Upper lobe of left lung (tissue), 6 donors: Measurements from ENCODE around the gene NUP153. TPM values are rescaled to one million over a fixed set of nuclear protein-coding genes. Genes with fewer than 3 reads are reported as not detected.
A peak's percentile ranks its signal among the peaks of the same experiment; 100 is the strongest.

ENCODE experiments used
- ATAC-seq, 2 donors: fragments of 200-7000 bp; cut with Tn5 transposase; one replicate each; pipeline ENCODE4 v1.9.1; 2022; ENCODE audit warnings: mild to moderate bottlenecking in 2 of 2, moderate library complexity in 2 of 2; ENCODE audit not compliant: low FRiP score in 2 of 2
- DNase-seq, 2 donors: peaks; one replicate each; pipeline ENCODE4 v3.0.0-alpha.2; 2019 to 2020
- H3K27ac ChIP-seq, 4 donors: fragments of 200-600 bp; sonication (generic); one replicate each; pipeline ENCODE4 v1.5.1; 2016 to 2019
- H3K27me3 ChIP-seq, 4 donors: fragments of 200-600 bp; sonication (generic); one replicate each; pipeline ENCODE4 v1.5.1; 2017 to 2019
- H3K36me3 ChIP-seq, 4 donors: fragments of 200-600 bp; sonication (generic); one replicate each; pipeline ENCODE4 v1.5.1; 2016 to 2019
- H3K4me1 ChIP-seq, 4 donors: fragments of 200-600 bp; sonication (generic); one replicate each; pipeline ENCODE4 v1.5.1; 2018 to 2019
- H3K4me3 ChIP-seq, 4 donors: fragments of 200-600 bp; sonication (generic); one replicate each; pipeline ENCODE4 v1.5.1; 2017 to 2019; ENCODE audit warnings: mild to moderate bottlenecking in 2 of 4, moderate library complexity in 1 of 4
- H3K9me3 ChIP-seq, 4 donors: fragments of 200-600 bp; sonication (generic); one replicate each; pipeline ENCODE4 v1.5.1; 2018 to 2019
- CTCF ChIP-seq, 6 experiments: fragments of 450-650 bp in 4 of 6; fragments of 200-600 bp in 2 of 6; sonication (generic) in 2 of 6; IDR thresholded peaks; one replicate each; pipeline ENCODE4 v1.5.1; 2016 to 2019; ENCODE audit warnings: antibody characterized with exemption in 6 of 6
- EP300 ChIP-seq, 4 donors: sonication (generic); formaldehyde crosslinking; IDR thresholded peaks; one replicate each; pipeline ENCODE4 v1.5.1; 2017; ENCODE audit warnings: antibody characterized with exemption in 4 of 4, control low read depth in 2 of 4
- POLR2A ChIP-seq, 4 donors: fragments of 450-650 bp; IDR thresholded peaks; one replicate each; pipeline ENCODE4 v1.5.1; 2016 to 2017; ENCODE audit warnings: antibody characterized with exemption in 4 of 4, mild to moderate bottlenecking in 2 of 4
- POLR2AphosphoS5 ChIP-seq, 2 donors: sonication (generic); formaldehyde crosslinking; IDR thresholded peaks; one replicate each; pipeline ENCODE4 v1.5.1; 2017; ENCODE audit warnings: antibody characterized with exemption in 2 of 2
- WGBS, 2 donors: methylation state at CpG; one replicate each; pipeline ENCODE4 v1.1.5; 2017 to 2018; 5-methylcytosine and 5-hydroxymethylcytosine counted together
- total RNA-seq, 6 donors: library from RNA; depleted of rRNA in 4 of 6; stranded (reverse); fragments of >200 nt in 4 of 6; gene quantifications; one replicate each; pipeline versions ENCODE4 v1.1.0 to v1.2.1, GENCODE V29; 2016 to 2021
- donor health status: DM: no; HTN: no; CAD: no; lungs with moderate emphysema.
- donor health status: DM: no; HTN: yes; CAD: no; lungs with severe emphysema.

Gene NUP153
- total RNA-seq, 6 donors from 2014 or later: 16.9 to 43.8 (median 29.0) TPM

- no peak for ATAC-seq
- TF ChIP-seq POLR2A (IDR thresholded peaks at IDR 0.05) (no peak), POLR2AphosphoS5 (IDR thresholded peaks at IDR 0.05) (no peak), EP300 (IDR thresholded peaks at IDR 0.05) (no peak), CTCF (IDR thresholded peaks at IDR 0.05) (no peak)
- 81 to 86% methylated on average over 12 of the region's 12 CpGs for WGBS, 2 donors
- H3K27ac ChIP-seq: no peak overlapping the region
- H3K4me3 ChIP-seq: no peak overlapping the region
- no peaks in the 10 kb centered on the region for H3K27me3 ChIP-seq
- H3K36me3 ChIP-seq: no peaks in the 10 kb centered on the region
- H3K4me1 ChIP-seq: no peaks in the 10 kb centered on the region
- DNase-seq: no peak
- no peaks in the 10 kb centered on the region for H3K9me3 ChIP-seq
Observed at GRCh38 chr6:17729223-17730077, 22.7 kb upstream of the NUP153 start.

- Histone ChIP-seq H3K27me3 (no peaks in the 10 kb centered on the region), H3K27ac (no peak overlapping the region), H3K4me1 (no peaks in the 10 kb centered on the region), H3K4me3 (no peak overlapping the region), H3K36me3 (no peaks in the 10 kb centered on the region), H3K9me3 (no peaks in the 10 kb centered on the region)
- ATAC-seq (no peak), DNase-seq (peak in 1 of 2 donors; percentile 77)
- 97% methylated on average over 10 to 38 of the region's 49 CpGs for WGBS, 2 donors
- TF ChIP-seq CTCF (IDR thresholded peaks at IDR 0.05): no peak
- no peak for TF ChIP-seq EP300 (IDR thresholded peaks at IDR 0.05)
- TF ChIP-seq POLR2AphosphoS5 (IDR thresholded peaks at IDR 0.05): no peak
- no peak for TF ChIP-seq POLR2A (IDR thresholded peaks at IDR 0.05)
Observed at GRCh38 chr6:17728551-17729222, 22.0 kb upstream of the NUP153 start.

- no peaks in the 10 kb centered on the region for H3K9me3 ChIP-seq
- H3K36me3 ChIP-seq: no peaks in the 10 kb centered on the region
- no peak overlapping the region for H3K4me3 ChIP-seq
- TF ChIP-seq POLR2AphosphoS5 (IDR thresholded peaks at IDR 0.05): no peak
- no peak for TF ChIP-seq EP300 (IDR thresholded peaks at IDR 0.05)
- no peak for TF ChIP-seq CTCF (IDR thresholded peaks at IDR 0.05)
- no peak for TF ChIP-seq POLR2A (IDR thresholded peaks at IDR 0.05)
- no peaks in the 10 kb centered on the region for H3K27me3 ChIP-seq
- H3K27ac ChIP-seq: no peak overlapping the region
- 22% methylated on average over 6 of the region's 6 CpGs for WGBS, 2 donors
- H3K4me1 ChIP-seq: no peaks in the 10 kb centered on the region
- ATAC-seq (peak in 1 of 2 donors; percentile 49), DNase-seq (no peak)
Observed at GRCh38 chr6:17725083-17725482, 18.4 kb upstream of the NUP153 start.

- H3K4me3 ChIP-seq: no peak overlapping the region
- TF ChIP-seq EP300 (IDR thresholded peaks at IDR 0.05) (no peak), CTCF (IDR thresholded peaks at IDR 0.05) (no peak), POLR2A (IDR thresholded peaks at IDR 0.05) (no peak), POLR2AphosphoS5 (IDR thresholded peaks at IDR 0.05) (no peak)
- H3K27me3 ChIP-seq: no peaks in the 10 kb centered on the region
- no peaks in the 10 kb centered on the region for H3K9me3 ChIP-seq
- H3K4me1 ChIP-seq: no peaks in the 10 kb centered on the region
- ATAC-seq (no peak), DNase-seq (no peak)
- WGBS, 2 donors: 95 to 96% methylated on average over 3 of the region's 3 CpGs
- no peaks in the 10 kb centered on the region for H3K36me3 ChIP-seq
- no peak overlapping the region for H3K27ac ChIP-seq
Observed at GRCh38 chr6:17724341-17724740, 17.6 kb upstream of the NUP153 start.
